Glomerular endothelial cell (primary cell): ENCODE data around the gene RNPS1. TPM values are rescaled to one million over a fixed set of nuclear protein-coding genes. Genes with fewer than 3 reads are reported as not detected.
"Not testable (repeated sequence)": the region's sequence is repeated elsewhere in the genome, so short reads cannot be mapped to it uniquely, and the experiment has no call there.

Source experiments
- DNase-seq: peaks from one replicate; pipeline ENCODE4 v3.0.0-alpha.2; 2011; ENCODE audit warnings: low read depth, low spot score; ENCODE audit errors: extremely low read depth
- total RNA-seq: library from RNA; depleted of rRNA; stranded (reverse); fragments of >200 nt; gene quantifications from 2 replicates; pipeline ENCODE4 v1.2.3, GENCODE V29; 2015

Gene RNPS1
- total RNA-seq, 1 donor from 2014 or later, result 192 TPM

DNA sequence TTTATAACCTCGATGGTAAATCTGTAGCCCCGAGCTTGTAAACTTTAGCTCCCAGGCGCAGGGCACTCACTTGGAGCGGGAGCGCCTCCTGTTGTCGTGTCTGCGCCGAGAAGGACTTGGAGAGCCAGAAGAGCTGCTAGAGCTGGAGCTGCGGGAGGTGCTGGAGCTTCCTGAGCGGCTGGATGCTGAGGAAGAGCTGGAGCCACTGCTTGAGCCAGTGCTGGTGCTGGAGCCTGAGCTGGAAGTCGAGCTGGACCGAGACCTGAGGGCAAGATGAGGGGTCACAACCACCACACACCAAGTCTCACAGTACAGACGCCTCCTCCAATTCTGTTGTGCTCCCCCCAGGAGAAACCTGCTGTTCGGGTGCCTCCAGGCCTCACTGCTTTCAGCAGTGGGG is 4.9 kb downstream of the RNPS1 start:
- not testable (repeated sequence) for DNase-seq

DNA sequence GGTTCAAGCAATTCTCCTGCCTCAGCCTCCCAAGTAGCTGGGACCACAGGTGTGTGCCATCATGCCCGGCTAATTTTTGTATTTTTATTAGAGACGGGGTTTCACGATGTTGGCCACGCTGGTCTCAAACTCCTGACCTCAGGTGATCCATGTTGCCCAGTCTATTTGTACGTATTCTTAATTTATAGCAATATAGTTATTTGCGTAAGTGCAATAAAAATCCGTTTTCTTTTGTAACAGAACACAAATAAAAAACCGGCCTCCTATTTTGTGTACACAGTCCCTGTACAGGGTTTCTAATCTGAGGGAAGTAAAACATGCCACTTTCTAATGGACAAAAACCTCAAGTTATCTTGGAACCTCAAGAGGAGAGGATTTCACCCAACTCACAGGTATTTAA is 7.7 kb downstream of the RNPS1 start:
- no peak for DNase-seq

DNA sequence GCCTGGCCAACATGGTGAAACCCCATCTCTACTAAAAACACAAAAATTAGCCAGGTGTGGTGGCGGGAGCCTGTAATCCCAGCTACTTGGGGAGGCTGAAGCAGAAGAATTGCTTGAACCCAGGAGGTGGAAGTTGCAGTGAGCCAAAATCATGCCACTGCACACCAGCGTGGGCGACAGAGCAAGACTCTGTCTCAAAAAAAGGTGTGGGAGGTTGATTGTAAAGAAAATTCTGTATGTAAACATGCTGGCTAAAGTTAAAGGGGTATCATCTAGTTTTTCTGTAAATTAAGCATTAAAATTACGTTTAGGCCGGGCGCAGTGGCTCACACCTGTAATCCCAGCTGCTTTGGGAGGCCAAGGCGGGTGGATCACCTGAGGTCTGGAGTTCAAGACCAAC is 9.4 kb downstream of the RNPS1 start:
- DNase-seq, result not testable (repeated sequence)

DNA sequence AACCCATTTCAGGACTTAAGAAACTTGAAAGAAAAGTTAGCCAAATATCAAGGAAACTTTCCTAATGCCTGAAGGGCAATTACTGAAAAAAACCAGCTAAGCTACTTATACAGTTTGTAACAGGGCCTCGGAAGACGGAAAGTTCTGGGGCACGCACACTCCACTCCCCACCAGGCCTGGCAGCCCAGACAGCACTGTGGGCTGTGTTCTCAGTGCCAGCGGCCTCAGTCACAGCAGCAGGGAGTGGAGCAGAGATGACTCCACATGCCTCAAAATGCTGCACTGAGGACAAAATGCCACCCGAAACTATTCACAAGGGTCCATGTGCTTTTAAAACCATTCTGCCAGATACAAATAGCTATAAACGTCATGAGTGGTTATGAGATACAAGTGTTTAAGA is 10.2 kb downstream of the RNPS1 start:
- DNase-seq, result no peak

DNA sequence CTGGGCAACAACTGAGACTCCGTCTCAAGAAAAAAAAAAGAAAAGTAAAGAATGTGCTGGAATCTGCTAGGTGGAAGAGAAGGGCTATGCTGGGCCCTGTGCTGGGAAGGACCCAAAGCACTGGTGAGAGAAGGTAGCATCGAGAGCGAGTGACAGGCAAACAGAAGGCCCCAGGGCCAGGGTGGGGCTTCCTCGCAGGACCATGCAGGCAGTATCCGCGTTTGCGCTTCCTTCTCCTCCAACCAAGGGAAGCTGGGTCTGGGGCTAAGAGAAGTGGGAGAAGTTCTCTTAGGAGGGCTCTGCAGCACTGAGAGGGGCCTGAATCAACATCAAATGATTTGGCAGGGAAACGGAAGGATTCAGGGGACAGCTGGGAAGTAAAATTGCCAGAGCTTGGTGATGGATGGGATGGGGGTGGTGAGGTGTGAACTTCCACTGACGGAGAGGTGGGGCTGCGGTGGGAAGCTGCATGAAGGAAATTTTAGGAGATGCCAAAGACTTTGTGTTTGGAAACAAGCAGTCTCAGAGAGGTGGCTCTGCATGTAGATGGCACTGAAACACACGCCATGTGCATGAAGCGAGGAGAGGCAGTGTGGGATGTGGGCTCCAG is 11.3 kb downstream of the RNPS1 start:
- DNase-seq, result no peak

DNA sequence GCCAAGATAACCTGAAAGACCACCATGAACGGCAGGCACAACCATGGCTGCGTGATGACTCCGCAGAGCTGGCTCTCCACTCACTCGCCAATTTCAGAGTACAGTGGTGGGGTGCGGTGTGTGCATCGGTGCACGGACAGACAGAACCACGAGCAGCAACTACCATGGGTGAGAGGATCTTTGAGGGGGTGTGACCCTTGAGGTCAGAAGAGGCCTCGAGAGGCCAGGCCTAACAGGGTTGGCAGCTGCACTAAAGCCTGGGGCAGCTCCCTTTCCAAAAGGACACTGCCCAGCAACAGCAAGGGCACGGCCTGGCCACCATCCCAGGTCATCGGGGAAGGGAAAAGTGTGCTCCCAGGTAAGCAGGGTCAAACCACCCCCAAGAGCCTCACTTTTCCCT is 14.6 kb downstream of the RNPS1 start:
- DNase-seq, result no peak

DNA sequence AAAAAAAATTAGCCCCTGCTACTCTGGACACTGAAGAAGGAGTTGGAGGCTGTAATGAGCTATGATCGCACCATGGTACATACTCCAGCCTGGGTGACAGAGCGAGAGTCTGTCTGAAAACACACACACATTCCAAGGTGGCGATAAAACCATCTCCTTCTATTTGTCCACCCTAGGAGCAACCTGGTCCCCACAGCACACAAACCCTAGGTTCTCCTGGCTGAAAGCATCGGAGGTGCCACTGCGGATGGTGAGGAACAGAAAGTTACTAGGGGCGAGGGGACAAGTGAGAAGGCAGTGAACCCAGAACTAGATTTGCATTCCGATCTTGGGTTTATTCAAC is 15.1 kb downstream of the RNPS1 start:
- DNase-seq, result no peak

DNA sequence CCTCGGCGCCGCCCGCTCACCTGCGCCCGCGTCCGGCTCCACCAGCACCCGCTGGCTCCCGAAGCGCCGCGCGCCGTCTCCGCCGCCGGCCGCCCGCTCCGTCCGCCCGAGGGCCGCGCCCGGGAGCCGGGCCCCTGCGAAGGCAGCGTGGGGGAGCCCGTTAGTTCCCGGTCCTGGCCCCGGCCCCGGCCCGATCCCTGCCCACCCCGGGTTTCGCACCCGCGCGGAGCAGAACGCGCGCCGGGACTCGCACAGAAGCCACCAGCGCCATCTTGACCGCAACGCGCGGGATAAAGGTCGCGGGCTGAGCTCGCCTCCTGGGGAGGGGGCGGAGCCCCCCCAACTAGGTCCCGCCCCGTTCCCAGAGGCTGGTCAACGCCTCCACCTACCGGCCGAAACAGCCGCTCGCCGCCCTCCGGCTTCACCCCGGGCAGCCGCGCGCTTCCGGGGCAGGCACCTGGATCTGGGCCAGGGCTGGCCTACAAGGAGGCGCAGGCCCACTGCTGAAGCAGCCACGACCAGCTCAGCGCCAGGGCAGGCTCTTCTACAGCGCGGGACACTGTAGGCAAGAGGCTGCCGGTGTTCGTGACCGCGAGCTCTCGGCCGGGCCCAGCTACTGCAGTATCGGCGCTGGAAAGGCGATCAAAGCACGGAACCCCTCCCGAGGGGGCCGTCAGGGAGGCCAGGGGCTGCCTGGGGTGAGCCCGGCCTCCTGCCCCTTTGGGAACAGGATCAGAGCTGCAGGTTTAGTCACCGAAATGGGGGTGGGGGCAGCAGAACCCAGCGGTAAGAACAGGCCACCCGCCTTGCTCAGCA is 16.4 kb downstream of the RNPS1 start, which contains the start of gene ECI1:
Gene ECI1 (minus strand): TSS at position 292 of the 816 bp plus-strand sequence. CDS start 21 bp downstream, at position 271.
- DNase-seq, result peak; percentile 25

DNA sequence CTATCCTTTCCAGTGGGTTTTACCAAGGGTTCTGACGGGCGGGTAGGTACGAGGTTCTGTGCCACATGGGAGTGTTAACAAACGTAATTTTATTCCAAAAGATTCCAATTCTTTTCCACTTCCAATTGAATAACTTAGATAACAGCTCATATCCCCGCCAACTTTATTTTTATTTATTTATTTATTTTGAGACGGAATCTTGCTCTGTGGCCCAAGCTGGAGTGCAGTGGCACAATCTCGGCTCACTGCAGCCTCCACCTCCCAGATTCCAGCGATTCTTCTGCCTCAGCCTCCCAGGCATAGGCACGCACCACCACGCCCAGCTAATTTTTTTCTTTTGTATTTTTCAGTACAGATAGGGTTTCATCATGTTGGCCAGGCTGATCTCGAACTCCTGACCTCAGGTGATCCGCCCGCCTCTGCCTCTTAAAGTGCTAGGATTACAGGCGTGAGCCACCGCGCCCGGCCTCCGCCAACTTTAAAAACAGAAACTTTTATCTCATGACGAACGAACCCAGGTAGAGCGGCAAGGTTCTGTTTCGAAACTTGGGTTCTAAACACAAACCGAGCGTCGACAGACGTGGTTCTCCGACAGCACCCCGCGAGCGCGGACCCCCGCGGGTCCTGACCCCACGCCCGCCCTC is 17.2 kb downstream of the RNPS1 start:
- no peak for DNase-seq

DNA sequence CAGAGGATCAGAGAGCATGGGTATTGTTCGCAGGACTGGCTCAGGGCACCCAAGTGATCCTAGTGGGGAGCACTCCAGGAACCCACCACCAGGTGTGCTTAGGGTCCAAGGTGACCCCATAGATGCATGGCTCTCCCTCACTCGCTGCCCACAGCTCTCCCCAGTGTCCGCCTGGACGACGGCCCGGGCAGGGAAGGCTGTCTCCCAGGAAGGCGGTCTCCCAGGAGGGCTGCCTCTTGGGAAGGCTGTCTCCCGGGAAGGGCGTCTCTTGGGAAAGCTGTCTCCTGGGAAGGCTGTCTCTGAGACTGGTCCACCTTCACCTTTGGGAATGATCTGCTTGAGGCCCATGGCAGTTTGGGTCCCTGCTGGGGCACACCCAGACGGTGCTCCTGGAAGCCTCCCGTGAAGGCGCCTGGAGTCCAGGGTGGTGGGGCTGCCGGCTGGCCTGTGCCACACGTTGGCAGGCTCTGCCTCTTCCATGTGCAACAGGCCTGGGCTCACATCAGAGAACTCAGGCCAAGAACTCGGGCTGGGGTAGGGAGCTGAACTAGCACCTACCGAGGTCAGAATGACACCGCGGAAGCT is 21.5 kb downstream of the RNPS1 start:
- no peak for DNase-seq

DNA sequence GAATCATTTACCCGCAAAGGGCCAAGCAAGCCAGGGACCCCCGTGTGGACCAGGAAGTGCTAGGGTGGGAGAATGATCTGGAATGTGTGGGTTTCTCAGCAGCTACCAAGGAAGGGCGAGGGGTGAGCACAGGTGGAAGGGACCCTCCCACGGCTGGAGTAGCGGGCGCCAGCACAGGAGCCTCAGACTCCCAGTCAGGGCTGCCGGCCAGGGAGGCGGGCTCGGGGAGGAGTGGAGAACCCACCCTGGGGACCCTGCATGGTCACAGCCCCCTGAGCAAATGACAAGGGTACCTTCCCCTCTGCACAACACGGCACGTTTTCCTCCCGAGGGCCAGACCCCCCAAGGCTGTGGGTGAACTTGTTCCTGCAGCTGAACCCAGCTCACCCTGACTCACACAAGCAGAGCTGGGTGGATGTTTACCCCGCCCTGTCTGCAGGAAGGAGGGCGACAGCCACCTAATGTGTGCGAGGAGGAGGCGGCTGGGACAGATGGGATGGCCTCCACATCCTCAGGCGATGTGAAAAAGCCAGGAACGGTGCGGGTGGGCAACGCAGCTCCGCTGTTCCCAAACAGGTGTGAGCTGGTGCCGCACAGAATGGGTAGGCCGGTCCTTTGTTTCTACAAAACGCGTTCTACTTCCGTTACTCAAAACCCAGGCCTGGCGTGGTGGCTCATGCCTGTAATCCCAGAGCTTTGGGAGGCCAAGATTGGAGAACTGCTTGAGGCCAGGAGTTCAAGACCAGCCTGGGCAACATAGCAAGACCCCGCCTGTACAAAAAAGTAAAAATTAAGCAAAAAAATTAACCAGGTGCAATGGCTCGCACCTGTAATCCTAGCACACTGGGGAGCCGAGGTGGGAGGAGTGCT is 22.8 kb downstream of the RNPS1 start:
- DNase-seq, result no peak

DNA sequence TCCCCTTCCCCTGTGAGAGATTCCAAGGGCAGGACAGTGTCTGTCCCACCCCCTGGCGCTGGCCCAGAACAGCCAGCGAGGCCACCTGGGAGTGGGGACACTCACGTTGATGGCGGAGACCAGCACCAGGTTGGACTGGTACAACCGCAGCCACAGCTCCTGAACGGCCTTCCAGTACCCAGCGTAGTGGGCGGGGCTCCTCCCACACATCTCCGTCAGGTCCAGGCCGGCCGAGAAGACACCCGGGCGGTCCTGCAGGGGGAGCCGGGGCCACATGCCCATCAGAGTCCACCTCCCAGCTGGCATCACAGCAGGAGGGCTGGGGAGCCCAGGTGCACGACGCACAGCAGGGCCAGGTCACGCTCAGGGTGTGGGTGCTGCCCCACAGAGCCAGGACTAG is 23.6 kb downstream of the RNPS1 start:
- no peak for DNase-seq

DNA sequence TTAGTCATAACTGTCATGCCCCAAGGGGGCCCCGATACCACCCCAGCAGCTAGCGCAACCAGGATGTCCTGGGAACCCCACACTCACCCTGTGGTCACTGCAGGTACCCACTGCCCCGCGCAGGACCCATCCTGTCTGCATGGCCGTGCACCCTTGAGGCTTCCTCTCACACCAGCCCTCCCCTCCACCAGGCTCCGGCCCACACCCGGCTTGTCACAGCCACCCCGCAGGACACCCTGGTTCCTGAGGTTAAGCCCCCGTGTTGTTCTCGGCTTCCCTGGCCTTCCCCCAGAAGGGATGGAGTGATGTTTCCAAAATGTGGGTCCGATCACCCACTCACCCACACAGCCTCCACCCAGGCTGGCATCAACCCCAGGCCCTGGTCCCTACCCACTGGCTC is 24.1 kb downstream of the RNPS1 start:
- DNase-seq, result no peak

DNA sequence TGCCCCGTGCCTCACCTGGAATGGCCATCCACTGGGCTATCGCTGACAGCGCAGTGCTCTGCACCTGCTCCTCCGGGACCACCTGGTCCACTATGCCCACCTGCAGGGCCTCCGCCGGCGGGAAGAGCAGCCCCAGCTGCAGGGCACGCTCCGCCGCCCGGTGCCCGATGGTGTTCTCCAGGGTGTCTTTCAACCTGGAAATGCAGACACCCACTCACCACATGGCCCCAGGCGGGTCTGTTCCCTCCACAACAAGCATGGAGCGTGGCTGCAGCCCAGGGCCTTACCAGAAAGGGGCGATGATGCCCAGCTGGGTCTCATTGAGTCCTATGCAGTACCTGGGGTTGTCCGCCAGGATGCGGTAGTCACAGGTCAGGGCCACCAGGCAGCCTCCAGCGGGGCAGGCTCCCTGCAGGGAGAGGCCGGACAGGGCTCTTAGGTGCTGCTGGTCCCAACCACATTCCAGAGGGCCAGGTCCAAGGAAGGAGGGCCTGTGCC is 24.8 kb downstream of the RNPS1 start:
- no peak for DNase-seq

DNA sequence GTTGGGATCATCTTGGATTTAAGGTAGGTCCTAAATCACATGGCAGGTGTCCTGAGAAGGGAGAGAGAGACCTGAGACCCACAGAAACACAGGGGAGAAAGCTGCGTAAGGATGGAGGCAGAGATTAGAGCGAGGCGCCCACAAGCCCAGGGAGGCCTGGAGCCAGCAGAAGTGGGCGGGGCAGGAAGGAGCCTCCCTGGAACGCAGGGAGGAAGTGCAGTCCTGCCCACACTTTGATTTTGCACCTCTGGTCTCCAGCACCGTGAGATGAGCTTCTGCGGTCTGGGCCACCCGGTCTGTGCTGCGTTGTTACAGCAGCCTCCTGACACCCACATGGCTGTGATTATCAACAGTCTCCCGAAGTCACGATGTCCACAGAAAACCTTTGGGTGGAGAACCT is 25.3 kb downstream of the RNPS1 start:
- DNase-seq, result no peak

DNA sequence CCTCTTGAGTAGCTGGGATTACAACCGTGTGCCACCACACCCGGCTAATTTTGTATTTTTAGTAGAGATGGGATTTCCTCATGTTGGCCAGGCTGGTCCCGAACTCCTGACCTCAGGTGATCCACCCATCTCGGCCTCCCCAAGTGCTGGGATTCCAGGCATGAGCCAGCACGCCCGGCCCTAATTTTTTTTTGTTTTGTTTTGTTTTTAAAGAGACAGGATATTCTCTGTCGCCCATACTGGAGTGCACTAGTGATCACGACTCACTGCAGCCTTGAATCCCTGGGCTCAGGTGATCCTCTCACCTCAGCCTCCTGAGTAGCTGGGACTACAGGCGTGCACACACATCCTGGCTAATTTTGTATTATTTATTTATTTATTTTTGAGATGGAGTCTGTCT is 27.6 kb downstream of the RNPS1 start:
- DNase-seq, result not testable (repeated sequence)

DNA sequence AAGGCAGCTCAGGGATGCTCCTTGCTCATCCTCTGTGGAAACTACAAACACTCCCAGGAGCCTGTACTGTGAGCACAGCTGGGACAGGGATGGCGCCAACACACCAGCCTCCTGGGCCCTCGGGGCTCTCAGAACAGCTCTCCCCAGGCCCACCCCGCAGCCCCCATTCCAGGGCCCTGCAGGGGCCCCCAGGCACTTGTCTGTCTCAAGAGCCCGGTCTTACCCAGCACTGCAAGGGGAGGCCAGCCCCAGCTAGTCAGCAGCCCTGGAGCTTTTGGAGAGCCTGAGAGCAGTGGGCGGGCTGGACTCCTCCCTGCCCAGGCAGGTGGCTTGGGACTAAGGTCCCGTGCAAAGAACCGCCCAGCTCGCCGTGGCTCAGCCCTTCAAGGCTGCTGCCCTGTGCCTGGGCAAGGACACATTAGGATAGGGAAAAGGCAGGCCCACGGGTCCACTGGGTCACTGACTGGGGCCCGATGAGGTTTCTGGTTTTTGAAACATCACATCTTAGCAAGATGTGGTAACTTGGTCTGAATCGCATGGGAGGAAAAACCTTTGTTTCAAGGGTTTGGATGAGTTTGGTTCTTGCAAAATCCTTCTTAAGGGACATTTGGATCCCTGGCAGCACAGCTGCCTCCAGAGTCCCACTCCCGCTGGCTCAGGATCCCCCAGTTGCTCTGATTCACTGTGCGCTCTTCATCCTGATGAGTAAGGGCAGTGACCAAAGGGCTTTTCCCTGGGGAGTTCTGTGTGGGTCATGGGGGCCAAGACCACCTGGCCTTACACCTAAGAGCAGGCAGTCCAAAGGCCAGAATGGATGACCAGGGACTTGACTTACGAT is 28.9 kb downstream of the RNPS1 start:
- no peak for DNase-seq

DNA sequence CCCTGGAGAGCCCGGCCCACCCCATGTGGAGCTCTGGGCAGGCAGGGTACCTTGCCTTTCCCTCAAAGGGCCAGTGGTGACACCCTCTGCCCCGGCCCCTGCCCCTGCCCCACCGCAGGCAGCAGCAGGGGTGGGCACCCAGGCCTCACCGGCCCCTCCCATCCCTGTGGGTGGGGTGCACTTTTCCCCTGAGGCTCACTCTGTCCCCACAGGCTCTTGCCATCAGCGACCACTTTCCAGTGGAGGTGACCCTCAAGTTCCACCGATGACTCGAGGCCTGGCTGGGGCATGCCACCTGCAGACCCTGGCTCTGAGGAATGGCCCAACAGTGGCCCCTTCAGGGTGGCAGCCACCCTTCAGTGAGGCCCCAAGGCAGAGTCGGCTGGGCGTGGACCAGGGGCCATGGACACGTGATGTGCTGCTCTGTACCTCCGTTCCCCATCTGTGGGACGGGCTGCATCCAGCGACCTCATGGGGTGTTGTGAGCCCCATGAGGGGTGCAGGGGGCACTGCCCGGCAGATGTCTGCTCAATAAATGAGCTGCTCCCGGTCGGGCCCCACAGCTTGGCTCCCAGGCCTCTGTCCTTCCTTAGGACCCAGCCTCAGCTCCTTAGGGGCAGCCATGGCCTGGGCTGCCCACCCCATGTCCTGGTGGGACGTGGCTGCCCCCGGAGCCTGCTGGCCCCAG is 29.6 kb downstream of the RNPS1 start:
- DNase-seq, result no peak
